ENCODE data around the gene MC3R.

DNA sequence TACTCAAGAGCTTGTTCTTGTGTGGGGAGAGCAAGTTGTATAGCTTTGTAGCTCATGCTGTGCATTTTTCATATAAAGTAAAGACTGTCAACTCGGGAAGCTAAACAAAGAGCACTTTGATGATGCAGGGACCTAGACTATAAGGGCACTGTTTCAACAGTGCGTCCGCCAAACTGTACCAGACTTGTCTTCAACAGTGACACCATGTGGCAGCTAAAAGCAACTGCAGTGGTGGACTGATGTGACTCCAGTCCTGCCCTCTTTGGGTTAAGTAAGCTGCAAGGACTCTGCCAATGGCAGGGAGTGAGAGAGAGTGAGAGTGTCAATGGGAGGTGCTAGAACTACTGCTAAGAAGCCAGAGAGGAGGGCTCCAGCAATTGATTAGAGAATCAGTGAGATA, 48.1 kb upstream of the MC3R start:
- TF ChIP-seq, protein P1, sequence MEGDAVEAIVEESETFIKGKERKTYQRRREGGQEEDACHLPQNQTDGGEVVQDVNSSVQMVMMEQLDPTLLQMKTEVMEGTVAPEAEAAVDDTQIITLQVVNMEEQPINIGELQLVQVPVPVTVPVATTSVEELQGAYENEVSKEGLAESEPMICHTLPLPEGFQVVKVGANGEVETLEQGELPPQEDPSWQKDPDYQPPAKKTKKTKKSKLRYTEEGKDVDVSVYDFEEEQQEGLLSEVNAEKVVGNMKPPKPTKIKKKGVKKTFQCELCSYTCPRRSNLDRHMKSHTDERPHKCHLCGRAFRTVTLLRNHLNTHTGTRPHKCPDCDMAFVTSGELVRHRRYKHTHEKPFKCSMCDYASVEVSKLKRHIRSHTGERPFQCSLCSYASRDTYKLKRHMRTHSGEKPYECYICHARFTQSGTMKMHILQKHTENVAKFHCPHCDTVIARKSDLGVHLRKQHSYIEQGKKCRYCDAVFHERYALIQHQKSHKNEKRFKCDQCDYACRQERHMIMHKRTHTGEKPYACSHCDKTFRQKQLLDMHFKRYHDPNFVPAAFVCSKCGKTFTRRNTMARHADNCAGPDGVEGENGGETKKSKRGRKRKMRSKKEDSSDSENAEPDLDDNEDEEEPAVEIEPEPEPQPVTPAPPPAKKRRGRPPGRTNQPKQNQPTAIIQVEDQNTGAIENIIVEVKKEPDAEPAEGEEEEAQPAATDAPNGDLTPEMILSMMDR (IDR thresholded peaks at IDR 0.05) = peak in 1 of 5 experiments; percentile 11
- no peak for TF ChIP-seq POLR2A (IDR thresholded peaks at IDR 0.05)
- no peak for TF ChIP-seq EP300 (IDR thresholded peaks at IDR 0.05; ENCODE audit: low read depth)
- no peak for TF ChIP-seq POLR2AphosphoS5 (IDR thresholded peaks at IDR 0.05)
